ENCODE measurements around the gene PPP1R27. TPM values are rescaled to one million over a fixed set of nuclear protein-coding genes. Genes with fewer than 3 reads are reported as not detected.

The PPP1R27 gene
- total RNA-seq, 1 experiment from 2014 or later = not detected

DNA sequence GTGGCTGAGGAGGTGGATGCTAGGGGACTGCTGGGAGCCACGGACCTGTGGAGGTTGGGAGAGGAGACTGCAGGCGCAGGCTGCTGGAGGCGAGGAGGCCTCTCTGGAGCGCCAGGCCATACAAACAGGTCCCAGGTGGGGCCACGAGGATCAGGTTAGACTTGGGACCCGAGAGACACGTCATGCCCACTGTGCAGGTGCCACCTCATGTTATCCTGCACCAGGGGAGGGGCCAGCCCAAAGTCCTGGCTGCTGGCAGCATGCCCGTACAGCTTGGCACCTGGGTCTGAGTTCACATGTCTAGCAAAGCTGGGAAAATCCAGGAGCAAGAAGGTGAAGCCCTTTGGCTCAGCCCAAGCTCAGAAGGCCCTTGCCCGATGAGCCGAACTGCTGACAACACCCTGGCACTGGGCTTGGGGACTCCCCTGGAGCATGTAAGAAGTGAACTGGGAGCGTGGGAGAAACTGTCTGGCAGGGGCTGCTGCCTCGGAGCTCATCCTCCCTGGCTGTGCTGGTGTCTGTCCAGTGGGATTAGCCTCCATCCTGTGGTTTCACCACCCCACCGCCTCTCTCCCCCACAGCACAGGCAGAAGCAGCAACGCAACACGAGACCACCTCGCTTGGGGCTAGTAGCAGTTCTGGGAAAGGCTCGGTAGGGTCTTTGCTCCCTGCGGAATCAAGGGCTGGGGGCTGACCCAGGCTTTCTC, 31.0 kb upstream of the PPP1R27 start:
- H3K36me3 Mint-ChIP-seq (ENCODE audit: insufficient read depth, unreplicated experiment) = peaks cover 81% of the 10 kb centered on the region
- no peak overlapping the region for H3K27ac Mint-ChIP-seq (ENCODE audit: low read depth, unreplicated experiment)
- TF ChIP-seq, protein P1, sequence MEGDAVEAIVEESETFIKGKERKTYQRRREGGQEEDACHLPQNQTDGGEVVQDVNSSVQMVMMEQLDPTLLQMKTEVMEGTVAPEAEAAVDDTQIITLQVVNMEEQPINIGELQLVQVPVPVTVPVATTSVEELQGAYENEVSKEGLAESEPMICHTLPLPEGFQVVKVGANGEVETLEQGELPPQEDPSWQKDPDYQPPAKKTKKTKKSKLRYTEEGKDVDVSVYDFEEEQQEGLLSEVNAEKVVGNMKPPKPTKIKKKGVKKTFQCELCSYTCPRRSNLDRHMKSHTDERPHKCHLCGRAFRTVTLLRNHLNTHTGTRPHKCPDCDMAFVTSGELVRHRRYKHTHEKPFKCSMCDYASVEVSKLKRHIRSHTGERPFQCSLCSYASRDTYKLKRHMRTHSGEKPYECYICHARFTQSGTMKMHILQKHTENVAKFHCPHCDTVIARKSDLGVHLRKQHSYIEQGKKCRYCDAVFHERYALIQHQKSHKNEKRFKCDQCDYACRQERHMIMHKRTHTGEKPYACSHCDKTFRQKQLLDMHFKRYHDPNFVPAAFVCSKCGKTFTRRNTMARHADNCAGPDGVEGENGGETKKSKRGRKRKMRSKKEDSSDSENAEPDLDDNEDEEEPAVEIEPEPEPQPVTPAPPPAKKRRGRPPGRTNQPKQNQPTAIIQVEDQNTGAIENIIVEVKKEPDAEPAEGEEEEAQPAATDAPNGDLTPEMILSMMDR (IDR thresholded peaks at IDR 0.05; ENCODE audit: unreplicated experiment) = no peak
- ChIA-PET POLR2A (interaction anchor here (0.7 to 2.1 kb wide), 11 partner anchors 9 to 182 kb away, joined by 3 to 21 read pairs (median 4); partner anchors contain the start of genes ARL16, HGS and MCRIP1), CTCF (interaction anchor here (0.5 to 0.7 kb wide), 2 partner anchors 133 to 197 kb away, joined by 3 to 8 read pairs; no protein-coding TSS in a partner anchor)
- no peaks in the 10 kb centered on the region for H3K9me3 Mint-ChIP-seq (ENCODE audit: unreplicated experiment)
- H3K27me3 Mint-ChIP-seq (ENCODE audit: insufficient read depth, unreplicated experiment) = no peaks in the 10 kb centered on the region
- peak; percentile 57 for DNase-seq (ENCODE audit: unreplicated experiment)
- intact Hi-C loops (cut with micrococcal nuclease) = loop anchor here (10.0 kb wide), 1 partner anchor 49 kb away; the partner anchor contains the start of genes PCYT2 and SIRT7
- no TSS peak for BruUV-seq (replicated peaks)
- H3K4me3 Mint-ChIP-seq (ENCODE audit: unreplicated experiment) = no peak overlapping the region
- peaks cover 31% of the 10 kb centered on the region for H3K4me1 Mint-ChIP-seq (ENCODE audit: insufficient read depth, unreplicated experiment)

DNA sequence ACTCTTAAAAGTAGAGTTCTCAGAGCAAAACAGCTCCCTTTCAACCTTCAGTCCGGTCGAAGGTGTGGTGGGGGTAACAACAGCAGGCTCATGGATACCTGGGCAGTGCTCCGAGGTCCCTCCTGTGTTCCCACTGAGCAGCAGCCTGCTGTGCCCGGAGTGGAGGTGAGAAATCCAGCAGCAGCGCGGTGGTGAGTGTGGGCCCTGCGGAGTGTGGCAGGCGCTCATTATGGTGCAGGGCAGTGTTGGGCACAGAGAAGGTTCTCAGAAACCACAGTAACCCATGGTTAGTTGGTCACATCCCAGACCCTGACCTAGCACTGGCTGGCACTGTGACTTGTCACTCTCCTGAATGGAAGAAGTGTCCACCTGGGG, 30.5 kb upstream of the PPP1R27 start:
- H3K27ac Mint-ChIP-seq (ENCODE audit: low read depth, unreplicated experiment) = no peak overlapping the region
- BruUV-seq (replicated peaks) = no TSS peak

DNA sequence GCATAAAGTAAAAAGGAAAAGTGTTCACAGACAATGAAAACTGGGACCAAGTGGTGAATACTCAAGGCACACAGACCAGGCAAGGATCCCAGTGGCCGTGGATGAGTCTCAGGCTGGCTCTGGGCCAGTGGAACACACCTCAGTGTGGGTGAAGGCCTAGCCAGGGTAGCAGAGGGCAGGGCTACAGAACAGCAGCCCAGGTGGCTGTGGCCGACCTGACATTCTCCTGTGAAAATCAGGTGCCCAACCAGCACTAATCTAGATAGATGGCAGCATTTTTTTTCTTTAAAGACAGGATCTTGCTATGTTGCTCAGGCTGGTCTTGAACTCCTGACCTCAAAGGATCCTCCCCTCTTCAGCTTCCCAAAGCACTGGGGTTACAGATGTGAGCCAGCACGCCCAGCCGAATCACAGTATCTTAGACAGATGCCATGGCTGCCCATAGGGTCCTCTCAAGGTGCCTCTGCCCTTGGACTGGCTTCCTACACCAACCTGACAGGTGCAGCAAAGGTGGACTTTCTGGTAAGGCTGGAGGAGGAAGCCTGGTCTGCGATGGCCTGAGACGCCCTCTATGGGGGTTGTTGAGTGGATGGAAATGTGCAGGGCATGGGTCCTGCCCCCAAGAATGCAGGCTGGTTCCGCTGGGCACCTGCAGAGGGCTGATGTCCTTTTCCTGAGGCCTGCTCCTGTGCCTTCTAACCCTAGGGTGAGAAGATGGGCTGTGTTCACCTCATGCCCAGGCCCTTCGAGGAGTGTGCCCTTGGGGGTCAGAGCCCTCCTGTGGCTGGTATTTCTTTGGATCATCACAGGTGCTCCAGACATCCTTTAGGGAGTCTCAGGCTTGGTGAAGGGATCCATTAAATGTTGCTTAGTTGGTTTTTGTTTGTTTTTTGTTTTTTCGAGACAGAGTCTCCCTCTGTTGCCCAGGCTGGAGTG, 29.3 kb upstream of the PPP1R27 start:
- Mint-ChIP-seq H3K27me3 (ENCODE audit: insufficient read depth, unreplicated experiment) (no peaks in the 10 kb centered on the region), H3K36me3 (ENCODE audit: insufficient read depth, unreplicated experiment) (peaks cover 82% of the 10 kb centered on the region), H3K9me3 (ENCODE audit: unreplicated experiment) (no peaks in the 10 kb centered on the region), H3K27ac (ENCODE audit: low read depth, unreplicated experiment) (peak overlapping the region; percentile 63), H3K4me1 (ENCODE audit: insufficient read depth, unreplicated experiment) (peaks cover 30% of the 10 kb centered on the region), H3K4me3 (ENCODE audit: unreplicated experiment) (peak overlapping the region; percentile 89)
- no TSS peak for BruUV-seq (replicated peaks)
- intact Hi-C loops (cut with micrococcal nuclease) = loop anchor here (10.0 kb wide), 1 partner anchor 51 kb away; the partner anchor contains the start of genes PCYT2 and SIRT7
- TF ChIP-seq, protein P1 (IDR thresholded peaks at IDR 0.05; ENCODE audit: unreplicated experiment) = peak; percentile 11
- ChIA-PET POLR2A (interaction anchor here (0.7 to 1.7 kb wide), 8 partner anchors 21 to 181 kb away, joined by 3 to 4 read pairs (median 3); partner anchors contain the start of genes ARL16, HGS and MCRIP1), CTCF (interaction anchor here (0.6 to 0.7 kb wide), 2 partner anchors 60 to 159 kb away, joined by 3 to 6 read pairs; no protein-coding TSS in a partner anchor)
- DNase-seq (ENCODE audit: unreplicated experiment) = no peak

More for the DNA sequence above, 30.5 kb upstream of the PPP1R27 start:
- CTCF ChIA-PET = interaction anchor here (0.7 kb wide), 1 partner anchor 132 kb away, joined by 3 read pairs; no protein-coding TSS in a partner anchor
- Mint-ChIP-seq H3K27me3 (ENCODE audit: insufficient read depth, unreplicated experiment) (no peaks in the 10 kb centered on the region), H3K4me1 (ENCODE audit: insufficient read depth, unreplicated experiment) (peaks cover 31% of the 10 kb centered on the region), H3K4me3 (ENCODE audit: unreplicated experiment) (no peak overlapping the region), H3K36me3 (ENCODE audit: insufficient read depth, unreplicated experiment) (peaks cover 85% of the 10 kb centered on the region), H3K9me3 (ENCODE audit: unreplicated experiment) (no peaks in the 10 kb centered on the region)
- DNase-seq (ENCODE audit: unreplicated experiment) = no peak
- TF ChIP-seq, protein P1 (IDR thresholded peaks at IDR 0.05; ENCODE audit: unreplicated experiment) = no peak
- intact Hi-C loops (cut with micrococcal nuclease) = loop anchor here (10.0 kb wide), 1 partner anchor 49 kb away; the partner anchor contains the start of genes PCYT2 and SIRT7
- POLR2A ChIA-PET = interaction anchor here (0.6 to 1.3 kb wide), 5 partner anchors 10 to 376 kb away, joined by 3 to 4 read pairs (median 4); partner anchors contain the start of gene MCRIP1
